GM21529 (cell line): ENCODE data around the gene C1orf74.
A peak's percentile ranks its signal among the peaks of the same experiment; 100 is the strongest.

Experiments used
- ATAC-seq: cut with Tn5 transposase; IDR thresholded peaks from one replicate; pipeline ENCODE4 v1.9.1; 2021; ENCODE audit not compliant: unreplicated experiment

C1orf74 gene

DNA sequence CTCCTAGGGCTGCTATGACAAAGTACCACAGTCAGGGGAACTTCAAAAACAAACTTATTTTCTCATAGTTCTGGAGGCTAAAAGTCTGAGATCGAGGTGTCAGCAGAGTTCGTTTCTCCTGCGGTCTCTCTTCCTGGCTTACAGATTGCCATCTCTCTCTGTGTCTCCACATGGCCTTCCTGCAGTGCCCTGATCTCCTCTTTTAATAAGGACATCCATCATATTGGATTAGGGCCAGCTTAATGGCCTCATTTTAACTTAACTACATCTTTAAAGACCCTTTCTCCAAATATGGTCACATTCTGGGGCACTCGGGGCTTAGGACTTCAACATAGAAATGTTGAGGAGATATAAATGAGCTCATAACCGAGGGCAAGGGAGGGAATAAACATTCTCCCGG is 12.2 kb downstream of the C1orf74 start:
- ATAC-seq = no peak

- ATAC-seq = no peak
These were observed 13.5 kb downstream of the C1orf74 start for GRCh38 chr1:209770636-209771415.

- no peak for ATAC-seq
These were observed 14.4 kb downstream of the C1orf74 start for GRCh38 chr1:209769971-209770370.

DNA sequence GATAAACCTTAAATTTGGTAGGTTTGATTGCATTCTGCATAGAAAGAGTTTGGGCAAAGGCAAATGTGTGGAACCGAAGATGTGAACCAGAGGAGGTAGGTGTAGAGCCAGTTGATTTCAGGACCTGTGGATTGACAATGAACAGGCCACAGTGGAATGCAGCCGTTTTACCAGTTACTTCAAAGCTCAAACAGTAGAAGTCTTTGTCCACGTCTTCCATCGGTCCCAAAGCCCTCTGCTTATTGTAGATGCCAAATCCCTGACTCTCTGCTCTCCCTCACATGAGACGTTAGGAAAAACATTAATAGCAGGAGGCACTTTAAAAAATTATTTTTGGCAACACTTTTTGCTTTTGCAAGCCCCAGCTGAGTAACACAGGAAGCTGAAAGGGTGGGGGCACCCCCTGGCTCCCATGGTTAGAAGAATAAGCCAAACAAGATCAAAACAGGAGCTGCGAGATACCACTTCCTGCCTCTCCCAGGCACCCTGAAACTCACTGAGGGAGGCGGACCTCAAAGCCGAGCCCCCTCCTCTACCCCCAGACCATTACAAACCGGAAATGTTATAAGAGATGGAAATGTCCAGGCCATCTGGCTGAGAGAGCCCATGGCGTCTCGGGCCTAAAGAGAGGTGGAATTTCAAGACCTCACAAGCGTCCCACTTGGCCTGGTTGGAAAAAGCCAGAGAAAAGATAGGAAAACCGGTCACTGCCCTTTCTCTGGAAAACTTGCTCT is 15.0 kb downstream of the C1orf74 start:
- peak; percentile 75 for ATAC-seq

DNA sequence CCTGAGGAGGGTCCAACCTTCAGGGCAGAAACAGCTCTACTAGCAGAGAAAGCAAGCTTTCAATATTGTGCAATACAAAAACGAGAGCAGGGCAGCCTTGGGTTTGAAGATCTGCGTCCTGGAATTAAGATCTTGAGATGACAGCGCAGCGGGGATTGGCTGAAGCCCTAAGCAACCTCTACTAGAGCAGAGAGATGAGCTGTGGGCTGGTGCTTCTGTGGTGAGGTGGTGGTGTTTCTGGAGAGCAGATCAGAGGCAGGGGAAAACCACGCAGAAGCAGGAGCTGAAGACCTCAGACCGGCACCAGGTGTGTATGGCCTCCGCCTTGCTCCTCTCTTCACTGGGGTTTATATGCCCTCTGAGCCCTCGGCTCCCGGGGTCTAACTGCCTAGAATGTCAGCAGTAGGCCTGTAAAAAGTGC is 16.0 kb downstream of the C1orf74 start:
- peak; percentile 85 for ATAC-seq

DNA sequence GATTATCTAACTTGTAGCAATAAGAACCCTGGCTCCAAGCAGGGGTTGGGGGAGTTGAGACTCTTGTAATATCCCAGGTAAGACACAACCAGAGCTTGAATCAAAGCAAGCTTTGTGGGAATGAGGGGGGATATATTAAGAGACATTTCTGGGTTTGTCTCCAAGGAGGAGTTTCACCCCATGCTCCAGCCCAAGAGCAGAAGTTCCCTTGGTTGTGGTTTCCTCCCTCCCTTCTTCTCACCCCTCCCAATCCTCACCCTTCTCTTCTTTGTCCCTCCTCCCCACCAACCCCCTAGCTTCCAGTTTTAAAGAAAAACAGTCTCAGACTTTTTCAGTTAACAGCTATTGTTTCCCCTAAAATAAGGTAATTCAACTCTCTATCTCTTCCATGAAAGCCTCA is 16.7 kb downstream of the C1orf74 start:
- ATAC-seq = no peak

DNA sequence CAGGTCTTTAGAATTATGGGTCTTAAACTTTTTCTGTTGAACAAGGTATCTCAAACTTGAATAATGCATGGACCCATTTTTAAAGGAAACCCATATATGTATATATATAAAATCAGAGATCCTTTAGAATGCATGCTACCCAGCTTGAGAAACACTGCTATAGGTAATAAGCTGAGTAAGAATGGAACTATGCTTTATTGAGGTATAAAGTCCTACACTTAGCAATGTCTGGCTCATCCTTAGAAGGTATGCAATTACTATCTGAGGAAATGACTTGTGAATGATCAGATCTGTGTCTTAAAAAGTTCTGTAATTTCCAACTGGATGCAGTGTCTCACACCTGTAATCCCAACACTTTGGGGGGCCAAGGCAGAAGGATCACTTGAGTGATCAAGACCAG is 17.3 kb downstream of the C1orf74 start:
- no peak for ATAC-seq

GRCh38 chr1:209766051-209766450 is 18.3 kb downstream of the C1orf74 start:
- no peak for ATAC-seq

- no peak for ATAC-seq
These were observed 23.2 kb downstream of the C1orf74 start for GRCh38 chr1:209761011-209761635.

DNA sequence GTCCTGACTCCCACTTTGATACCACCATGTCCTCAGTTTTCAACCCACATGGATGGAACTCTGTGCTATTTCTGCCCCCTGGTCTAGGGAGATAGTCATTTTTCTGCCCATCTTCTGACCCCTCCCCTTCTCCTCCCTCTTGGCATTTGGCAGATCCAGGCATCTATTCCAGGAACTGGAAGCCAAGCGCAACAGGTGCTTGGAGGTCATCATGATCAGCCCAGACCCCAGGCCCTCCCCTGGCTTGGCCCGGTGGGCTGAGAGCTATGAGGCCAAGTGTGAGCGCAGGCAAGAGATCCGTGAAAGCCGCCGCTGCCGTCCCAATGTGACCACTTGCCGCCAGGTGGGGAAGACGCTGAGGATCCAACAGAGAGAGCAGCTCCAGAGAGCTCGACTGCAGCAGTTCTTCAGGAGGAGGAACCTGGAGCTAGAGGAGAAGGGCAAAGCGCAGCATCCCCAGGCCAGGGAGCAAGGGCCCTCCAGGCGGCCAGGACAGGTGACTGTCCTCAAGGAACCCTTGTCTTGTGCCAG is 24.5 kb downstream of the C1orf74 start:
- no peak for ATAC-seq

GRCh38 chr1:209758400-209758799 is 26.0 kb downstream of the C1orf74 start:
- no peak for ATAC-seq

DNA sequence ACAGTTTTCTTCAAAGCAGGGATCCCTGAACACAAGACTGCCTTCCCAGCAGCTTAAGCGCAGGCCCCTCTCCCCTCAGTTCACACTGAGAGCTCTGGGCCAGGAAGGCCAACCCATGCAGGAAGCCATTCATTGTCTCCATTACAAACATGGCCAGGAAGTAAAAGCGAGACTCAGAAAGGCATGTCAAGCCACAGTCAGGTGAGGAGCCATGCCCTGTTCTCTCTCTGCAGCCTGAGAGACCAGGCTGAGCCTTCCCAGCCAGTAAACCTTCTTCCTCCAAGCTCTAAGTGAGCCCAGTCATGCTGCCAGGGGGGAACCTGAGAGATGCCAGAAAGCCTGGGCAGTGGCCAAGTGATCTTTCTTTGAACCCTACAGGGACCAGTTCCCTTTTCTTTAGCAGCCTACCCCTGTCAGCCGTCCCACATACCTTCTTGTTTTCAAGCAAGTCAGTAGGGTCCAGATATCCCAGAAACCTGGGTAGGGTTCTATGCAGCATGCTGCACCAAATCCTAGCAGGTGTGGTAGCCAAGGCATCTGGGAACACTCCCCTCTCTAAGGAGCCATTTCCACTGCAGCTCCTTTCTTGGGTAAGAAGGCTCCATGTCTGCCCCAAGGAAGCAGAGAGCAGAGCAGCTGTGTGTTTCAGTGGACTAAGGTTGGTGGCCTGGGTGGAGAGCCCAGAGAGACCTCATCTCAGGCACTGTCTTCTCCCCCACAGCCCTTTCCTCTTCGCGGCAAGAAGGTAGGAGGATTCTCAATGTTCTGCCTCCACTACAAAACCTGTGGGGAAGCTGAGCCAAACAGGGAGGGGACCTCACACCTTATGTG is 27.5 kb downstream of the C1orf74 start:
- ATAC-seq = peak; percentile 35

DNA sequence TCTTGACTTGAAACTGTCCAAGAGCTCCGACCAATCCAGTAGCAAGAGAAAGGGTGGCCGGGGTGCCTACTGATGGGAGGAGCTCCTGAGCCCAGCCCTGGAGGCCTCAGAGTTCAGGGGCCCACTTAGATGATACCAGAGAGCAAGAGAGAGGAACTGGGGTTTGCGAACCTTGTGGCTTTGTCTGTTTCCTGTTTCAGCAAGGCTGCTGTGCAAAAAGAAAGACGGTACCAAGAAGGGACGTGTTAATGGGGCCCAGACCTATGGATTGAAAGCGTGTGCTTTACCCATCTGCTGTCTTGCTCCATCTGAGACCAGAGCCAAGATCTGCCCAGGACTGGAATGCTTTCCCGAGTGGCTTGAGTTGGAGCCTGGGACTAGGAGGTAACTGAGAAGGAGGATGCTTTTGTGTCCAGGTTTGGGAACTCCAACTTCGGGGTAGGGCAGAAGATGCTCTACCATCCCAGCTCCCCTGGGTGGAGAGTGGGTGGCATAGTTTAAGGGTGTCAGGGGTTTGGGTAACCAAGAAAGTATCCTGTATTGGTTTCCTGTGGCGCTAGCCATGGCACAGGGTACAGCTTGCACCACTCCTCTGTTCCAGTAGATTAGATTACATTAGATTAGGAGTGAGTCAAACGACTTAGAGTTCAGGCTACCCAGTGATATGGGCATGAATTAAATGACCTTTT is 28.3 kb downstream of the C1orf74 start, which contains the start of gene TRAF3IP3:
TRAF3IP3 (plus strand) TSS at position 128 of the 689 bp plus-strand sequence. CDS start 3,987 bp downstream, outside the sequence.
- peak; percentile 70 for ATAC-seq

GRCh38 chr1:209755256-209755655 is 29.1 kb downstream of the C1orf74 start:
- no peak for ATAC-seq

GRCh38 chr1:209752890-209753289 is 31.5 kb downstream of the C1orf74 start:
- no peak for ATAC-seq

DNA sequence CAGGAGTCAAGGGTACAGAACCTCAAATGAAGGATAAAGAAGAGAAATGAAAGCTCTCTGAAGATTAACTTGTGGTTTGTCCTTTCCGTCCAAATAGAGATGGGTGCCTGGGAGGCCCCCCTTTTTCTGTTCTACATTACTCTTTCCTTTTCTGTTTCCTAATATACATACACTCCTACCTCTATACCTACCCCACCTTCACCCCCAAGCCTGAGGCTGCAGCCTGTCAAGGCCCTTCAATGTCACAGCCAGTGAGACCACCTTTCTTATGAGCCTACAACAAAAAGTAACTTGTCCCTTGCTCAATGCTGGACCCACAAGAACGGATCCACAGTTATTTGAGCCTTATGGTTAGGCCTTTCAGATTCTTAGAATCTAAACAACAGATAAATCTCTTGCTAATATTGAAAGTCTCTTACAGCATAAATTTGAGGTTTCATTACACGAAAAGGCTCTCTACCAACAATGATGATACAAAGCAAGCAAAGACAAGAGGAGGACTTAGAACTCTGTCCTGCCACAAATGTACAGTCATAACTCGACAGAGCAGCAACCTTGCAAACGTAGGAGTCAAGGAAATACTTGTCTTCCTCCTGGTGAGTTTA is 32.6 kb downstream of the C1orf74 start:
- peak; percentile 48 for ATAC-seq

GRCh38 chr1:209749670-209750323 is 34.6 kb downstream of the C1orf74 start:
- no peak for ATAC-seq

- ATAC-seq = no peak
These were observed 35.2 kb downstream of the C1orf74 start for GRCh38 chr1:209749205-209749604.

DNA sequence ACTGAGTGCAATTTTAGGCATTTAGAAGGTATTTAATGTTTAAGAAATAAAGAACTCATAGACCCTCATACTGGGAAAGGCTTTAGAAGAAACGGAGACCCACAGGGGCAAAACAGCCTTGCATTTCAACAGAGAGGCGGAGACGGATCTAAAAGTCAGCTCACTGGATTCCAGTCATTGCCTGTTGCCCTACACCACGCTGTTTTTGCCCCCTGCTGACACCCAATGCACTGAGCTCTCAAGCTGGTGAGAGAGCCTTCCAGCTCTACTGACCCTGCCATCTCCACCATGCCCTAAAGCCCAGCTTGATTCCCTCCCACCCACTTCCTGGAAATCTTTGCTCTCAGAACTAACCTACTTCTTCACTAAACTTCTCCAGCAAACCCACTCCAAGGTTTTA is 35.7 kb downstream of the C1orf74 start:
- ATAC-seq = no peak
